Medulla oblongata (tissue), 1 donor: ENCODE measurements around the gene ATG4B.

Experiments
- DNase-seq: peaks from one replicate; pipeline ENCODE4 v3.0.0-alpha.2; 2015; ENCODE audit errors: extremely low spot score

The ATG4B gene

DNA sequence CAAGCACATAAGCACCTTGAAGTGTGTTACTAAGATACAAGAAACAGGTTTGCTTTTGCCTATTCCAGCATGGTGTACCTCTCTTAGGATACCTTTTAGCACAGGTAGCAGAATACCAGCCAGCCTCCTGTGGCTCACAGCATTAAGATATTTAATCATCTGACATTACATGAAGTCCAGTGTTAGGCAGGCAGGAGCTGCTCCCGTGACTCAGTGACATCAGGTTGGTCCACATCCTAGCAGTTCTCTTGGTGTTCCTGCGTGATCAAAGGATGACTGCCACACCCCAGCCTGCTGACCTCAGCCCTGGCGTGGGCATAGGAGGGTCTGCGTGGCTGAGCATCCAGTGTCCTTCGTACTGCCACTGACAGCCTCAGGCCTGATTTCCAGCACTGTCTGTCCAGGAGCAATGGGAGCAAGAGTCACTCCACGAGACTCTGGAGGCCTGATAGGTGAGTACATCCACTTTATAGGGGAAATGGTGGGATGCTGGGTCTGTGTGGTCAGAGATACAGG lies 52.8 kb downstream of the ATG4B start:
- no peak for DNase-seq

- no peak for DNase-seq
Measured at GRCh38 chr2:241692448-241692847, 55.0 kb downstream of the ATG4B start.

GRCh38 chr2:241695651-241696050 lies 58.2 kb downstream of the ATG4B start:
- DNase-seq: no peak

GRCh38 chr2:241701149-241701398 lies 63.6 kb downstream of the ATG4B start:
- DNase-seq: no peak

DNA sequence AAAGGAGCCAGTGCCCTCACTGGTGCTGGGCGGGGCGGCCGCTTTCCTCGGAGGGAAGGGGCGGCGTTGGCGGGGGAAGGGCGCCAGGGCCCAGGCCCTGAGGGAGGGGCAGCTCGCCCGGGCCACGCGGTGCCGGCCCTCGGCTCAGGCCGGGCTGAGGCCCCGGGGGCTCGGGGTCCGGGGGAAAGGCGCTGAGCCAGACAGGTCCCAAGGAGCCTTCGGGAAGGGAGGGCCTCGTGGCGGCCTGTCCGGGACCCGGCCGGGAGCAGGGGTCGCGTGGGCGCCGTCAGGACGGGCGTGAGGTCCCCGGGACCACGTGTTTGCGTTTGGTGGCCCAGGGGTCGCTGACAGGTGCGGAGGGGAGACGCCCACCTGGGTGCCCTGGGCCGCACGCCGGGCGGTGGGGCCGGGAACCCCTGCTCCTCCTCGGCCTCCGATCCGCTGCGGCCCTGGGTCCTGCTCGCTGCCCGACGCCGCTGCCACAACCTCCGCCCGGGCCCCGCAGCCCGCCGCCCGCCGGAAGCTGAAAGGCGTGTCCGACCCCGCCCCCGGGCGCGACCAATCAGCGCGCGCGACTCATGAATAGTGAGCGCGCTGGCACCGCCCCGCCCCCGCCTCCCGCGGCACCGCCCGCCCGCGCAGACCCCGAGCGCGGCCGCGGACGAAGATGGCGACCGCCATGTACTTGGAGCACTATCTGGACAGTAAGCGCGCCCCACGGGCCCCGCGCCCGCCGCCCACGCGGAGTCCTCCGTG lies 64.1 kb downstream of the ATG4B start, which contains the start of gene ING5:
Gene ING5, plus strand, starts transcription at position 641 of the 756 bp plus-strand sequence. Its CDS starts 27 bp downstream, at position 668.
- peak; percentile 91 for DNase-seq

DNA sequence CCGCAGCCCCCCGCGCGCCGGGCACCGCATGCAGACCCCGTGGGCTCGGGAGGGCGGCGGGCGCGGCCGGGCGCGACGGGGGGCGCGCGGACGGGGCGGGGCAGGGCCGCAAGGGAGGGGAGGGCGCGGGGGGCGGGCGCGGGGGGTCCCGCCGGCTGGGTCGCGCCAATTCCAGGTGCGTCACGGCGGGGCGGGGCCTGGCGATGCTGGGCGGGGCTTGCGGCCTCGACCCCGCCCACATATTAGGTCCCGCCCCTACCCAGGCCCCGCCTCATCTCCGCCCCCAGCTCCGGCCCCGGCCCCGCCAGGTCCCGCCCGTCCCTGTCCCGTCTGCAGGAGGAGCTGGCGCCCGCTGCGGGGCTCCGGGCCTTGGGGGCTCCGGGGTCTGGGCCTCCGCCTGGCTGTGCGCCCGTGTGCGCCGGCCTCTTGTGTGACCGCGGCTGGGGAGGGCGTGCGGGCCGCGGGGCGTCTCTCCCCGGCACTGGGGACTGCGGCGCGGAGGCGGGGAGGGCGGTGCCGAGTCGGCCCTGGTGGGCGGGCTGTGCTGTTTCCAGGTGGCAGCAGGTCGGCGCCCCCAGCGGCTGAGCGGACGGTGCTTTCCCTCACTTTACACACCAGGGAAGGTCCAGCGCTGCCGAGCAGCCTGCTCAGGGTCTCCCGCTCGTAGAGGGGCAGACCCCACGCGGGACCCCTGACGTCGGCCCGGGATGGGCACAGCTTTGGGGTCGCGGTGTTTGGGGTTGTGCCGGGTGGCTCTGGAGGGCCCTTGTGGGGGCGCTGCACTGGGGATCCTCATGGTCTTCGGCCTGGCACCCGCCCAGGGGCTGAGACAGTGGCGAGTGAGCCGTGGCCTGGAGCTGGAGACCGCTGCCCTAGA lies 64.9 kb downstream of the ATG4B start:
- peak; percentile 87 for DNase-seq

GRCh38 chr2:241703032-241703604 lies 65.6 kb downstream of the ATG4B start:
- DNase-seq: peak; percentile 43

DNA sequence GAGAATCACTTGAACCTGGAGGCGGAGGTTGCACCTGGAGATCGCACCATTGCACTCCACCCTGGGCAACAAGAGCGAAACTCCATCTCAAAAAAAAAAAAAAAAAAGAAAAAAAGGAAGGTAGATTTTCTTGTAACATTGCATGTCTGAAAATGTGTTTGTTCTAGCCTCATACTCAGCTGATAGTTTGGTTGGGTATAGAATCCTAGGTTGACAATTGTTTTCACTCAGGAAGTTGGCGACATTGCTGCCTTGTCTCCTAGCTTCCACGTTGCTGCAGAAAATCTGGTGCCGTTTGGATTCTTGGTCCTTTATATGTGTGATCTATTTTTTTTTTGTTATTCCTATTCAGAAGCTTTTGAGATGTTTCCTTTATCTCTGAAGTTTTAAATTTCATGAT lies 69.0 kb downstream of the ATG4B start:
- no peak for DNase-seq

GRCh38 chr2:241708879-241709278 lies 71.4 kb downstream of the ATG4B start:
- DNase-seq: no peak

DNA sequence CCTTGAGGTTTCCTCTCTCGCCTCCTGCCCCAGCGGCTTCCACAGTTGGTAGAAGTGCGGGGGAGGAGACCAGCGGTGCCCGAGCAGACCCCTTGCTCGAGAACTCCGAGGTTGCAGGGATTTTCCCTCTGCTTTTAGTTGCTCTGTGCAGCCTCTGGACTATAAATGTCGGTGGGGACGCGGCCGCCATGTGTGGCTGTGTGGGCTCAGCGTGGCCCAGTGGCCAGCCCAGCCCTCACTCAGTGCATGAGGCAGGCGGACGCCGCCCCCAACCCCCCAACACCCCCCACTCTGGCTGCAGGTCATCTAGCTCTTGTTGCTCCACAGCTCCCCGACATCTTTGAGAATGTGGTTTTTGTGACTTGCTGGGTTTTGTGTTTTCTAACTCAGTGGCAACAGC lies 81.6 kb downstream of the ATG4B start:
- no peak for DNase-seq

- no peak for DNase-seq
Measured at GRCh38 chr2:241720099-241720498, 82.6 kb downstream of the ATG4B start.

GRCh38 chr2:241720560-241720959 lies 83.1 kb downstream of the ATG4B start:
- DNase-seq: no peak

GRCh38 chr2:241721852-241722251 lies 84.4 kb downstream of the ATG4B start:
- DNase-seq: no peak

DNA sequence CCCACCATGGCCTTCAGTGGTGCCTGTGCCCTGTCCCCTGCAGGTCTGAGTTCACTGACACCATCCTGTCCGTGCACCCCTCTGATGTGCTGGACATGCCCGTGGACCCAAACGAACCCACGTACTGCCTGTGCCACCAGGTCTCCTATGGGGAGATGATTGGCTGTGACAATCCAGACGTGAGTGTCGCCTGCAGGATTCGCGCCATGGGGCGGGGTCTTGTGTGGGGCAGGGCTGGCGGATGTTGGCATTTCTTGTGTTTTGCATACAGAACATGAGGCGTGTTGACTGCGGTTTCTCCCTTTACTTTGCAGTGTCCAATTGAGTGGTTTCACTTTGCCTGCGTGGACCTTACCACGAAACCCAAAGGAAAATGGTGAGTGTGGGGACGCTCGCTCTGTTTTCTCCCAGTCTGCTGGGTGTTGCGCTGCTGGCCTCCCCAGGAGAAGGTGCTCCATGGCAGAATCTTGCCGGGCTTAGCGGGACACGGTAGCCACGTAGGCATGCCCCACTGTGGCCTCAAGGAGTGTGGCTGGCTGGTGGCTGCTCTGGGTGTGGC lies 85.5 kb downstream of the ATG4B start:
- no peak for DNase-seq
